ENCODE data around the gene AQP12B.

AQP12B gene

DNA sequence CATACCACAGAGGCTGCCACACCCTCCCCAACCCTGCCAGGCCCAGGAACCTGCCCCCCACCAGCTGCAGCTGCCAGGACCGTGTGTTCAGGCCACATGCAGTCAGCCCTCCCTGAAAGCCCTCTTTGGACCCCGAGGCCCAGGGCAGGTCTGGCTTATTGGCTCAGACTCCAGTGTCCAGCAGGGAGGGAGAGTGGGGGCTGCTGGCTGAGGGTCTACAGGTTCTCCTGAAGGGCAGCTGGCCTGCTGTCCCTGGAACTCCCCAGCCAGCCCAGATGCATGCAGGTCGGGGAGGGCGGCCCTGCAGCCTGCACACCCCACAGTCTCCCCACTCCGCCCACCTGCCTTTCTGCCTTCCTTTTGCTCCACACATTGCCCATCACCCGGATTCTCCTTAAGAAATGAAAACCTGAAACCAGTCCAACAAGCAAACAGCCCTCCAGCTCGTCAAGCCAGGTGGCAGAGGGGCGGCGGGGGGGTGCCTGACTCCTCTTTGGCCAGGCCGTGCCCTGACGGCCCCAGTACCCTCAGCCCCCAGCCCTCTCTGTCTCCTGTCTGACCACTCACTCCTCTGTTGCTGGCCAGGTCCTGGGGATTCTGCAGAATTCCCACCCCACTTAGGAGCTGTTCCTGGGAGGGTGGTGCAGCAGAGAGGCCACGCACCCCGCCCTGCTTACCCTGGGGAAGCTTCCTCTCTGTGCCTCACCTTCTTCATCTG, 39.4 kb downstream of the AQP12B start:
- Histone ChIP-seq H3K27me3 (ENCODE audit: insufficient read depth, low read length, poor library complexity) (peaks cover 1% of the 10 kb centered on the region), H3K27ac (ENCODE audit: low read length) (no peak overlapping the region), H3K4me1 (ENCODE audit: insufficient read depth, low read length) (no peaks in the 10 kb centered on the region), H2AFZ (ENCODE audit: low read depth, low read length) (no peak overlapping the region), H3K36me3 (ENCODE audit: insufficient read depth, low read length) (no peaks in the 10 kb centered on the region), H3K4me2 (ENCODE audit: insufficient read depth, low read length) (no peak overlapping the region), H3K79me2 (ENCODE audit: insufficient read depth, low read length) (no peaks in the 10 kb centered on the region), H3K9ac (ENCODE audit: low read depth, low read length) (no peak overlapping the region), H3K4me3 (ENCODE audit: low read depth in 1 of 2, low read length in 2 of 2) (no peak overlapping the region), H3K9me3 (ENCODE audit: insufficient read depth, low read length, severe bottlenecking) (no peaks in the 10 kb centered on the region), H4K20me1 (ENCODE audit: insufficient read depth, low read length) (peaks cover 5% of the 10 kb centered on the region; the same call in 1 of the 2 replicates)
- DNase-seq: no peak
- ATAC-seq (ENCODE audit: insufficient read depth, low read depth): no peak
- TF ChIP-seq CTCF (IDR thresholded peaks at IDR 0.05; ENCODE audit: borderline replicate concordance, extremely low read depth, low read length, poor library complexity, severe bottlenecking): no peak
- no peak for TF ChIP-seq EZH2 (IDR thresholded peaks at IDR 0.05; ENCODE audit: borderline replicate concordance, low read depth, low read length, severe bottlenecking)

DNA sequence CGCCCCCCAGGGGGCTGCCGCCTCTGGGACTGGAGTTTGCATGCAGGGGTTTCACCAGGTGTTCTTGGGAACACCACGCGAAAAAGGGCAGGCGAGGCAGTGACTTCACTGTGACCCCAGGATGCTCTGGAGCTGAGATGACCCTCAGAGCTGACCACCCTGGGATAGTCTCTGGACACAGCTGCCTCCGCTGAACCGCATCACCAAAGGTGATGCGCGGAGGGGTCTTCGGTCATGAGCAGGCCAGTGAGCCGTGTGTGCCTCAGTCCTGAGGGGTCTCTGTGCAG, 39.9 kb downstream of the AQP12B start:
- no peaks in the 10 kb centered on the region for H3K36me3 ChIP-seq (ENCODE audit: insufficient read depth, low read length)
- no peak overlapping the region for H2AFZ ChIP-seq (ENCODE audit: low read depth, low read length)
- no peaks in the 10 kb centered on the region for H3K27me3 ChIP-seq (ENCODE audit: insufficient read depth, low read length, poor library complexity)
- no peak overlapping the region for H3K4me3 ChIP-seq (ENCODE audit: low read depth in 1 of 2, low read length in 2 of 2)
- TF ChIP-seq CTCF (IDR thresholded peaks at IDR 0.05; ENCODE audit: borderline replicate concordance, extremely low read depth, low read length, poor library complexity, severe bottlenecking) (no peak), EZH2 (IDR thresholded peaks at IDR 0.05; ENCODE audit: borderline replicate concordance, low read depth, low read length, severe bottlenecking) (no peak)
- ATAC-seq (ENCODE audit: insufficient read depth, low read depth): no peak
- peaks cover under 1% of the 10 kb centered on the region; the same call in 1 of the 2 replicates for H4K20me1 ChIP-seq (ENCODE audit: insufficient read depth, low read length)
- no peak overlapping the region for H3K4me2 ChIP-seq (ENCODE audit: insufficient read depth, low read length)
- no peak overlapping the region for H3K9ac ChIP-seq (ENCODE audit: low read depth, low read length)
- H3K27ac ChIP-seq (ENCODE audit: low read length): no peak overlapping the region
- H3K79me2 ChIP-seq (ENCODE audit: insufficient read depth, low read length): no peaks in the 10 kb centered on the region
- H3K4me1 ChIP-seq (ENCODE audit: insufficient read depth, low read length): no peaks in the 10 kb centered on the region
- no peak for DNase-seq
- no peaks in the 10 kb centered on the region for H3K9me3 ChIP-seq (ENCODE audit: insufficient read depth, low read length, severe bottlenecking)

GRCh38 chr2:240642061-240642805, 40.5 kb downstream of the AQP12B start:
- Histone ChIP-seq H3K4me3 (ENCODE audit: low read depth in 1 of 2, low read length in 2 of 2) (no peak overlapping the region), H3K27me3 (ENCODE audit: insufficient read depth, low read length, poor library complexity) (no peaks in the 10 kb centered on the region), H3K9me3 (ENCODE audit: insufficient read depth, low read length, severe bottlenecking) (no peaks in the 10 kb centered on the region), H3K4me1 (ENCODE audit: insufficient read depth, low read length) (no peaks in the 10 kb centered on the region), H2AFZ (ENCODE audit: low read depth, low read length) (no peak overlapping the region), H3K79me2 (ENCODE audit: insufficient read depth, low read length) (no peaks in the 10 kb centered on the region), H3K4me2 (ENCODE audit: insufficient read depth, low read length) (no peak overlapping the region), H4K20me1 (ENCODE audit: insufficient read depth, low read length) (no peaks in the 10 kb centered on the region), H3K27ac (ENCODE audit: low read length) (no peak overlapping the region), H3K9ac (ENCODE audit: low read depth, low read length) (no peak overlapping the region), H3K36me3 (ENCODE audit: insufficient read depth, low read length) (no peaks in the 10 kb centered on the region)
- TF ChIP-seq CTCF (IDR thresholded peaks at IDR 0.05; ENCODE audit: borderline replicate concordance, extremely low read depth, low read length, poor library complexity, severe bottlenecking) (no peak), EZH2 (IDR thresholded peaks at IDR 0.05; ENCODE audit: borderline replicate concordance, low read depth, low read length, severe bottlenecking) (no peak)
- DNase-seq (no peak), ATAC-seq (ENCODE audit: insufficient read depth, low read depth) (no peak)
